Spleen (tissue), 13 donors: ENCODE data around the gene TMEM182. TPM values are rescaled to one million over a fixed set of nuclear protein-coding genes. Genes with fewer than 3 reads are reported as not detected.

Experiments
- DNase-seq: peaks from one replicate; pipeline ENCODE4 v3.0.0-alpha.2; 2020
- H3K27ac ChIP-seq, 8 donors: fragments of 200-600 bp; sonication (generic) in 7 of 8; 1 replicate in 4 of 8; 2 replicates in 4 of 8; pipeline versions ENCODE4 v1.5.0 to v1.8.0; 2016 to 2021; ENCODE audit warnings: inconsistent platforms in 4 of 8, mild to moderate bottlenecking in 4 of 8, moderate library complexity in 1 of 8
- H3K27me3 ChIP-seq, 7 donors: fragments of 200-600 bp; sonication (generic) in 6 of 7; replicated peaks in 1 of 7; 1 replicate in 4 of 7; 2 replicates in 3 of 7; pipeline versions ENCODE4 v1.5.0 to v1.8.0; 2016 to 2021; ENCODE audit warnings: inconsistent platforms in 3 of 7, mild to moderate bottlenecking in 1 of 7
- H3K36me3 ChIP-seq, 6 donors: fragments of 200-600 bp; sonication (generic) in 5 of 6; 1 replicate in 4 of 6; 2 replicates in 2 of 6; pipeline versions ENCODE4 v1.5.0 to v1.8.0; 2016 to 2021; ENCODE audit warnings: inconsistent platforms in 2 of 6
- H3K4me1 ChIP-seq, 6 donors: fragments of 200-600 bp; sonication (generic) in 5 of 6; 1 replicate in 3 of 6; 2 replicates in 3 of 6; pipeline versions ENCODE4 v1.5.0 to v1.8.0; 2016 to 2021; ENCODE audit warnings: inconsistent platforms in 3 of 6
- H3K4me3 ChIP-seq, 8 donors: fragments of 200-600 bp; sonication (generic) in 7 of 8; 1 replicate in 4 of 8; 2 replicates in 4 of 8; pipeline versions ENCODE4 v1.5.0 to v1.8.0; 2016 to 2021; ENCODE audit warnings: inconsistent platforms in 4 of 8, mild to moderate bottlenecking in 4 of 8, moderate library complexity in 2 of 8
- H3K9me3 ChIP-seq, 8 donors: fragments of 200-600 bp; sonication (generic) in 7 of 8; 1 replicate in 4 of 8; 2 replicates in 4 of 8; pipeline versions ENCODE4 v1.5.0 to v1.8.0; 2016 to 2021; ENCODE audit warnings: inconsistent platforms in 4 of 8
- POLR2A ChIP-seq, 3 donors: fragments of 450-650 bp; IDR thresholded peaks; one replicate each; pipeline ENCODE4 v1.5.1; 2017; ENCODE audit warnings: antibody characterized with exemption in 3 of 3, mild to moderate bottlenecking in 1 of 3
- POLR2AphosphoS5 ChIP-seq, 3 donors: sonication (generic); formaldehyde crosslinking; IDR thresholded peaks; one replicate each; pipeline ENCODE4 v1.5.1; 2017; ENCODE audit warnings: antibody characterized with exemption in 3 of 3
- WGBS, 5 donors: extraction: QIAGEN DNeasy Blood & Tissue Kit in 3 of 5; methylation state at CpG; one replicate each; pipeline versions ENCODE4 v1.1.5 to v1.1.7; 2013 to 2018; 5-methylcytosine and 5-hydroxymethylcytosine counted together
- intact Hi-C: fragments of 100-400 bp; cut with DNase I; formaldehyde crosslinking; loops from one replicate; pipeline ENCODE4 v1.15.0; 2023; ENCODE audit warnings: low total_unique reads
- long read RNA-seq, 2 donors: transcript quantifications; one replicate each; lab custom pipeline, GENCODE V29; 2026
- polyA plus RNA-seq, 3 donors: library from polyadenylated mRNA; stranded (reverse); fragments of 200-250 nt; gene quantifications; one replicate each; pipeline ENCODE4 v1.2.1, GENCODE V29; 2013
- total RNA-seq, 7 donors: library from RNA; depleted of rRNA in 3 of 7; stranded (reverse); fragments of >200 nt in 3 of 7; fragmentation: NEBNext Ultra II Directional in 4 of 7; extraction: Animal tissue kit (Norgen Biotek cat#: 25700) in 4 of 7; gene quantifications; one replicate each; pipeline versions ENCODE4 v1.1.0 to v1.2.1, GENCODE V29; 2016 to 2021
- TF ChIP-seq, protein P1 (sequence below), 11 experiments: fragments of 200-600 bp in 7 of 11; fragments of 450-650 bp in 4 of 11; sonication (generic) in 4 of 11; IDR thresholded peaks in 8 of 11; conservative IDR thresholded peaks in 3 of 11; 1 replicate in 7 of 11; 2 replicates in 4 of 11; pipeline versions ENCODE4 v1.4.0 to v1.8.0; 2016 to 2021; ENCODE audit warnings: antibody characterized with exemption in 11 of 11, inconsistent platforms in 4 of 11, mild to moderate bottlenecking in 1 of 11
- donor health status: healthy with polysubstance abuse.
- donor health status: DM: no; HTN: no; CAD: no; lungs with moderate emphysema.
- donor health status: DM: no; HTN: no; CAD: no.
- donor health status: Bipolar disorder and iron deficiency.
- donor health status: healthy.
- donor health status: DM: no; HTN: no; CAD: no.
- donor health status: DM: yes; HTN: yes; CAD: no.

The TMEM182 gene
- 1 to 10 TPM; 2.1 to 8.6 (median 3.9) TPM for total RNA-seq
- 1 to 10 TPM; 1.3 to 2.0 (median 1.7) TPM for polyA plus RNA-seq
- long read RNA-seq, donor 1, partial matches to known transcripts: 0 of 3 reads
- long read RNA-seq, donor 1, other reads (novel, unspliced or antisense): 0 of 3 reads
- long read RNA-seq, donor 2, partial matches to known transcripts: 0 of 2 reads
- long read RNA-seq, donor 2, other reads (novel, unspliced or antisense): 0 of 2 reads

GRCh38 chr2:102761763-102762162, at the start of gene TMEM182:
TSS of gene TMEM182 (plus strand) at chr2:102762031. CDS start at chr2:102762218, 187 bp downstream.
- no peak within 1 kb of the TSS for H3K27ac ChIP-seq
- H3K9me3 ChIP-seq: no peaks in the 10 kb centered on the region
- no peaks in the 10 kb centered on the region for H3K4me1 ChIP-seq
- TF ChIP-seq, protein P1, sequence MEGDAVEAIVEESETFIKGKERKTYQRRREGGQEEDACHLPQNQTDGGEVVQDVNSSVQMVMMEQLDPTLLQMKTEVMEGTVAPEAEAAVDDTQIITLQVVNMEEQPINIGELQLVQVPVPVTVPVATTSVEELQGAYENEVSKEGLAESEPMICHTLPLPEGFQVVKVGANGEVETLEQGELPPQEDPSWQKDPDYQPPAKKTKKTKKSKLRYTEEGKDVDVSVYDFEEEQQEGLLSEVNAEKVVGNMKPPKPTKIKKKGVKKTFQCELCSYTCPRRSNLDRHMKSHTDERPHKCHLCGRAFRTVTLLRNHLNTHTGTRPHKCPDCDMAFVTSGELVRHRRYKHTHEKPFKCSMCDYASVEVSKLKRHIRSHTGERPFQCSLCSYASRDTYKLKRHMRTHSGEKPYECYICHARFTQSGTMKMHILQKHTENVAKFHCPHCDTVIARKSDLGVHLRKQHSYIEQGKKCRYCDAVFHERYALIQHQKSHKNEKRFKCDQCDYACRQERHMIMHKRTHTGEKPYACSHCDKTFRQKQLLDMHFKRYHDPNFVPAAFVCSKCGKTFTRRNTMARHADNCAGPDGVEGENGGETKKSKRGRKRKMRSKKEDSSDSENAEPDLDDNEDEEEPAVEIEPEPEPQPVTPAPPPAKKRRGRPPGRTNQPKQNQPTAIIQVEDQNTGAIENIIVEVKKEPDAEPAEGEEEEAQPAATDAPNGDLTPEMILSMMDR (IDR thresholded peaks at IDR 0.05 in 8 of 11, conservative IDR thresholded peaks at IDR 0.05 in 3 of 11): no peak
- TF ChIP-seq POLR2A (IDR thresholded peaks at IDR 0.05): no peak
- H3K4me3 ChIP-seq: no peak within 1 kb of the TSS
- intact Hi-C loops: no loop called here
- H3K27me3 ChIP-seq: no peaks in the 10 kb centered on the region
- DNase-seq: no peak
- 79 to 94% (median 89%) methylated on average over 4 of the region's 4 CpGs for WGBS, 5 donors
- peaks cover 0 to 27% (median 0%) of the 10 kb centered on the region in 6 donors for H3K36me3 ChIP-seq

DNA sequence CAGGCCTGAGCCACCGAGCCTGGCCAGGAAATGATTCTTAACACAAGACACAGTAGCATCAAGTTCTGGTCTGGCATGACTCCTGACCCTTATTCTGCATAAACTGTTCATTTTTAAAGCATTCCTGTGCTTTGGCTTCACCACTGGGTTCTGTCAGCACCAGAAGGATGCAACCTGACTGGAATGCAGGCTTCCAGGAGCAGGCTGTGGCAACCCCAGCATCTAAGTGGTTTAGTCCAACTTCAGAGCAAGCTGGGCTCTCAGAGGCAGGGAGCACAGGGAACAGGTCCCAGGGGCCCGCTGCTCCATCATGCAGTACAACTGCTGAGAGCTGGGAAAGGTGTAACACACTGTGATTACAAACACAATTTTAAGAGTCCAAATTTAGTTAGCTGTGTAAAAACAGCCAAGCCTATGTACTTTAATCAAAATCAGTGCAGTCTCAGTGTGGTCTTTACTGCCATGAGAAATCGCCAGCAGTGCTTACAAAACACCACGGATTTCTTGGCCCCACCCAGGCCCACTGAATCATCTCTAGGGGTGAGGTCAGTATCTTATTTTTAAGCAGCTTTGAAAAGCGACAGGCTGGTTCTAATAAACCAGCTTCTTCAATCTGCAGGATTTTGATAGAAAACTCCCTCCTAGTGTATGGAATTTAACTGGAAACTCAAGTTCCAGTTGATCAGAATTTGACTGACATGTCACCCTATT, 44.4 kb upstream of the TMEM182 start:
- TF ChIP-seq, protein P1 (IDR thresholded peaks at IDR 0.05 in 8 of 11, conservative IDR thresholded peaks at IDR 0.05 in 3 of 11): no peak
- no peak for TF ChIP-seq POLR2AphosphoS5 (IDR thresholded peaks at IDR 0.05)
- no peak for TF ChIP-seq POLR2A (IDR thresholded peaks at IDR 0.05)
- intact Hi-C loops: no loop called here
- Histone ChIP-seq H3K9me3 (no peaks in the 10 kb centered on the region), H3K27ac (no peak overlapping the region), H3K4me3 (no peak overlapping the region), H3K4me1 (no peaks in the 10 kb centered on the region), H3K36me3 (peaks cover 4 to 76% (median 47%) of the 10 kb centered on the region in 6 donors), H3K27me3 (no peaks in the 10 kb centered on the region)
- WGBS, 5 donors: 86 to 94% (median 88%) methylated on average over 5 of the region's 5 CpGs
- DNase-seq: no peak

DNA sequence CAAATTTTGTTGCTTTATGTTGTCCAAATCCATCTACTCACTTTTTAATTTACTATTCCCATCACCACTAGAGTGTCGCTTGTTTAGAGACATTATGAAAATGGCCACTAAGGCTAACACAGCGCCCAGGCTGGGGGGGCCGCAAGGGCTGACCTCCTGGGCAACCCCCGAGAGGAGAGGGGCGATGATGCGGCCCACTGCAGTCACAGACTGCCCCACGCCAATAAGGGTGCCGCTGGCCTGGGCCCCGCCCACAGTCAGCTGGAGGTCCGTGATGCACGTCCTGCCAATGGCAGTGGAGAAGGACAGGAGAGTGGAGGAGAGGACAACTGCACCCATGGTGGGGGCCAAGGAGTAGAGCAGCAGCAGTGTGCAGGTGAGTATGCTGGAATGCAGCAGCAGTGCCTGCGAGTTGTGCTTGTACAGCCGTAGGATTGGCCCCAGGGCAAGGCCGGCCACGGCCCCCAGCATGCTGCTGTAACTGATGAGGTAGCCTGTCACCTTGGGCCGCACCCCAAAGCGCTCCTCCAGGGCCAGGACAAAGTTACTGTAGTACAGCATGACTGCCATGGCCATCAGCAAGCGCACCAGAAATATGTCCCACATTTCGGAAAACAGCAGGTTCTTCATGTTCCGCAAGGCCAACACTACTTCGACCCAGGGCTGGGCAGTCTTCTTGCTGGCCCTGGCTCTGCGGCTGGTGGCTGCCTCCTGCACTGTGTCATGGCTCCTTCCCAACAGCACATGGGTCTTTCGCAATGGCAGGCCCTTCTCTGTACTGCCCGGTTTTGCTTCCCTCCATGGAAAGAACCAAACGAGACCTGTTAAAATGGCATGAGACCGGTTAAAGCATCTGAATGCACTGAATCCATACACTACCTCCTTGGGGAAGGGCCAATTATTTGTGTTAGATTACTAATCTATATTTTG, 43.2 kb upstream of the TMEM182 start:
- Histone ChIP-seq H3K36me3 (peaks cover 4 to 87% (median 58%) of the 10 kb centered on the region in 6 donors), H3K27ac (no peak overlapping the region), H3K4me1 (no peaks in the 10 kb centered on the region), H3K9me3 (no peaks in the 10 kb centered on the region), H3K4me3 (no peak overlapping the region), H3K27me3 (no peaks in the 10 kb centered on the region)
- TF ChIP-seq POLR2A (IDR thresholded peaks at IDR 0.05) (no peak), POLR2AphosphoS5 (IDR thresholded peaks at IDR 0.05) (no peak)
- TF ChIP-seq, protein P1 (IDR thresholded peaks at IDR 0.05 in 8 of 11, conservative IDR thresholded peaks at IDR 0.05 in 3 of 11): no peak
- intact Hi-C loops: no loop called here
- DNase-seq: no peak
- WGBS, 5 donors: 93 to 97% (median 96%) methylated on average over 19 to 26 of the region's 26 CpGs
